Raji (cell line): ENCODE data around the gene S1PR2.

Experiments
- POLR2A ChIP-seq: IDR thresholded peaks from 2 replicates; pipeline ENCODE4 v1.6.1; 2011; ENCODE audit warnings: low read depth, low read length, control low read depth; ENCODE audit not compliant: insufficient read depth

Gene S1PR2

GRCh38 chr19:10217085-10217484 is 14.0 kb downstream of the S1PR2 start:
- TF ChIP-seq POLR2A, result no peak

GRCh38 chr19:10214784-10215183 is 16.3 kb downstream of the S1PR2 start:
- TF ChIP-seq POLR2A, result no peak

GRCh38 chr19:10211691-10212090 is 19.4 kb downstream of the S1PR2 start:
- TF ChIP-seq POLR2A, result no peak

GRCh38 chr19:10211061-10211460 is 20.1 kb downstream of the S1PR2 start:
- no peak for TF ChIP-seq POLR2A

- no peak for TF ChIP-seq POLR2A
These were observed 21.8 kb downstream of the S1PR2 start for GRCh38 chr19:10209315-10209714.

- TF ChIP-seq POLR2A, result no peak
These were observed 24.1 kb downstream of the S1PR2 start for GRCh38 chr19:10207026-10207425.

- TF ChIP-seq POLR2A, result no peak
These were observed 24.8 kb downstream of the S1PR2 start for GRCh38 chr19:10206226-10206885.

GRCh38 chr19:10205636-10206035 is 25.5 kb downstream of the S1PR2 start:
- no peak for TF ChIP-seq POLR2A

- no peak for TF ChIP-seq POLR2A
These were observed 27.4 kb downstream of the S1PR2 start for GRCh38 chr19:10203686-10204085.

- no peak for TF ChIP-seq POLR2A
These were observed 30.0 kb downstream of the S1PR2 start for GRCh38 chr19:10201176-10201575.

- TF ChIP-seq POLR2A, result no peak; the same call in 1 of the 2 replicates
These were observed 36.0 kb downstream of the S1PR2 start for GRCh38 chr19:10195199-10195519.

- peak; percentile 80 for TF ChIP-seq POLR2A
These were observed 36.5 kb downstream of the S1PR2 start, which contains the start of gene DNMT1 for GRCh38 chr19:10194500-10195198. TSS of gene DNMT1 (minus strand) at chr19:10194953. CDS start at chr19:10194899, 54 bp downstream.

- TF ChIP-seq POLR2A, result no peak
These were observed 37.2 kb downstream of the S1PR2 start for GRCh38 chr19:10193790-10194499.

GRCh38 chr19:10192922-10193321 is 38.2 kb downstream of the S1PR2 start:
- no peak for TF ChIP-seq POLR2A

- no peak for TF ChIP-seq POLR2A
These were observed 39.8 kb downstream of the S1PR2 start for GRCh38 chr19:10191347-10191746.

GRCh38 chr19:10190026-10190425 is 41.1 kb downstream of the S1PR2 start:
- TF ChIP-seq POLR2A, result no peak

- TF ChIP-seq POLR2A, result no peak
These were observed 41.5 kb downstream of the S1PR2 start for GRCh38 chr19:10189616-10190015.

- TF ChIP-seq POLR2A, result no peak
These were observed 43.8 kb downstream of the S1PR2 start for GRCh38 chr19:10187315-10187714.
